Ramos (cell line): Measurements from ENCODE around the gene CDH13.

Experiments used
- in situ Hi-C: fragments of 300-500 bp; cut with MboI; formaldehyde crosslinking; loops from one replicate; pipeline ENCODE4 v1.14.3; 2022; ENCODE audit warnings: low sequenced_read_pairs; ENCODE audit not compliant: unreplicated experiment

The CDH13 gene

DNA sequence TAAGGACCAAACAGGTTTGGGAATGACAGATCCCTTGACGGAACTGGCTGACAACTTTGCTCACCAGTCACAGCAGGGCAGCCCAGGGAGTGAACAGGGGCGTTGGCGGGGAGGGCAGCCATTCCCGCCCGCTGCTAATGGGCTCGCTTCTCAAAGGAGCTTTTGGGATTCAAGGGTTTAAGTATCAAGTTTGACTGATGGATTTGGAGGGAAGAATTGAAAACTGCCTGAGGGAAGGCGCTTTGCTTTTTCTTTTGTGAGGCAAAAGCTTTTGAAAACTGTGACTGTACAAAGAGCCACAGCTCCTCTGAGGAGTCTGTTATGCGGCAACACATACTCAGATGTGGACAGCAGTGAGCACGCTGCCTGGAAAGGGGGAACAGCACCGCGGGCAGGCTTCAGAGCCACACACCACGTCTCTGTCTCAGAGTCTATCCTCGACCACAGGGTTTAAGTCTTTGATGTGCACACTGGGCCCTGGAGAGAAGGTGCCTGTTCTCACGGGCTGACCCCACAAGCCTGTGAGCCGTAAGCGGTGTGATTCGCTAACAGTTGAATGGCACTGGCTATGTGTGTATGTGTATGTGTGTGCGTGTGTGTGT, 1101.1 kb downstream of the CDH13 start:
- in situ Hi-C loops, result no loop called here

- in situ Hi-C loops, result no loop called here
These were observed 1101.7 kb downstream of the CDH13 start for GRCh38 chr16:83728492-83728891.

DNA sequence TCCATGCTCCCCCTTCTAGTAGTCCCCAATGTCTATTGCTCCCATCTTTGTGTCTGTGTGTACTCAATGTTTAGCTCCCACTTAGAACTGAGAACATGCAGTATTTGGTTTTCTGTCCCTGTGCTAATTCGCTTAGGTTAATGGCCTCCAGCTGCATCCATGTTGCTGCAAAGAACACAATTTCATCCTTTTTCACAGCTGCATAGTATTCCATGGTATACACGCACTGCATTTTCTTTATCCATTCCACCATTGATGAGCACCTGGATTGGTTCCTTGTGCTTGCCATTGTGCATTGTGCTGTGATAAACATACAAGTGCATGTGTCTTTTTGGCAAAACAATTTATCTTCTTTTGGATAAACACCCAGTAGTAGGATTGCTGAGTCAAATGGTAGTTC, 1104.0 kb downstream of the CDH13 start:
- in situ Hi-C loops, result no loop called here

DNA sequence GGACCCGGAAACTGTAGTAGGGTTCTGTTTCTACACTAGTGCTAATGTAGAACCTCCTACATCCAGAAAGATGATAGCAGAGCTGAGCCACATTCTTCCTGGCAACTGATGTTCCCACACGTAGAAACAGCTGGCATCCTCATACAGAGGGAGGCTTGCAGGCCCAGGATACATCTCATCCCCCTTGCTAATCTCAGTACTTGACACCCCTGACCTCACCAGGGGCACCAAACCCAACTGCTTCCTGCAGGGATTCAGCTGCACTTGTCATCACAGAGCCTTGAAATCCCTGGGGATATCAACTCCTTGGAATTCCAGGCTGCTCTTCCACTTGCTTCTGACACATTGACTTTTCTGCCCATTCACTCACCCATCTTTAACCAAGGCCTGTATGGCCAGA, 1105.8 kb downstream of the CDH13 start:
- in situ Hi-C loops, result no loop called here

- in situ Hi-C loops, result no loop called here
These were observed 1106.5 kb downstream of the CDH13 start for GRCh38 chr16:83733301-83733700.

- in situ Hi-C loops, result no loop called here
These were observed 1107.4 kb downstream of the CDH13 start for GRCh38 chr16:83734136-83734535.

- in situ Hi-C loops, result no loop called here
These were observed 1111.1 kb downstream of the CDH13 start for GRCh38 chr16:83737729-83738354.

DNA sequence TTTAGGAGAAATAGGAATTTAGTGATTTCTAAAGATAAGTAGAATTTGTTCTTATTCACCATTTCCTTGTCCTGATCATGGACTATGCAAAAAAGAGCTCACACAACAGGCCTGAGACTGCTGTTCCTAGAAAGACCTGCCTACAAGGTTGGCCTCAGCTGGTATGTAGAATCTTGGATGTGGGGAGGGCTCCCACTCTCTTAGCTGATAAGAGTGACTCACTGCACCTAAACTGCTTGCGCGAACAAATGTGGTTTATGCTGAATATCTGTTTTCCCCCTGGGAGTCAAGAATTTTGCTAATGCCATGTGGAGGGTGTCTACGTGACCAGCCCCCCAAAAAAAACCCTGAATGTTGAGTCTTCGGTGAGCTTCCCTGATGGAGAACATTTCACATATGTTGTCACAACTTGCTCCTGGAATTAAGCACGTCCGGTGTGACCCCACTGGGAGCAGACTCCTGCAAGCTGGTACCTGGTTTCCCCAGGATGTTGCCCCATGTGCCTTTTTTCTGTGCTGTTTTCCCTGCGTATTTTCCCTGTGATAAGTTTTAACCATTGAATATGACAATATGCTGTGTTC, 1112.2 kb downstream of the CDH13 start:
- in situ Hi-C loops, result no loop called here

DNA sequence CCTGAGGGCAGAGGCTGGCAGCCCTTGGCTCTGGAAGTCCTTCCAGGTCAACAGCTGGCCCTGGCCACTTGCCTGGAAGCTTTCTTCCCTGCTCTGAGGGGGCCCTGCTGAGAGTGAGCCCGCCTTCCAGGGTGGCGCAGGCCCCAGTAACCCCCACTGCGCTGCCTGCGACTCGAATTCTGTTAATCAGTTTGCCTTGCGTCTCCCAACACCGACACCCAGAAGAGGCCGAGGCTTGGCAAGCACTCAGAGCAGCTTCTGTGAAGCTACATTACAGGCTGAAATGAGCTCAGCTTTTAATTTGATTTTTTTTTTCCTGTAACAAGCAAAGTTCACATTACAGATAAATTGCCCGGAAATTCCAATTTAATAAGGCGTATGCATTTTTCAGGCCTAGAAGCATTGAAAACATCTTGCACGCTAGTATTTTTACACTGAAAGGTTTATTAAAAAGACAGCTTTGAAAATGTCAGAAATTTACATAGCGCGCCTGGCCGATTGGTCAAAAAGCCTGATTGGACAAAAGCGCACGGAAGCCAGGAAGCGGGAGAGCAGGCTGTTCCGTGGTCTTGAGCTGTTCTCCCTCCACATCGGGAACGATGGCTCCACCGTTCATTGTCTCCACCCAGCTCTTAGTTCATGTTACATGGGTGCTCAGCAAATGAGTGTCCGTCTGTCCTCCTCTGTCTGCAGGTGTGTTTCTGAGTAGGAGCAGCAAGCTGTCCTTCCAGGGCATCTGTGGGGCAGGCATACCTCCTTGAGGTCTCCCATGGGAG, 1115.5 kb downstream of the CDH13 start:
- in situ Hi-C loops, result no loop called here

DNA sequence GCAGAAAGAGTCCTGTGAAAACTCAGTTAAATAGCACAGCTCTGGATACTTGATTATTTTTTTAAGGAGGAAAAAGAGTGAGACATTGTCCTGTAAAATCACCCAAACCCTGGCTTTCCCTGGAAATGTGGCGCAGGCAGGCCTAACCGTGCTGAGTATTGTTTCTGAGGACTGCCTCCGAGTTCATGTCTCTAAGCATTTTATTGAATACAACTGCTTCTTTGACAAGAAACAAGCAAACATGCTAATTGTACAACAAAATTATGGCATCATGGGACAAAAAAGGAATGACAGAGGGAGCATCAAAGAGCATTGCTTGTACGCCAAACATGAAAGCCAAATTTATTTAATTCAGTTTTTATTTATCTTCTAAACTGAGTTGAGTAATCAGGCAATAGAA, 1116.5 kb downstream of the CDH13 start:
- in situ Hi-C loops, result no loop called here

DNA sequence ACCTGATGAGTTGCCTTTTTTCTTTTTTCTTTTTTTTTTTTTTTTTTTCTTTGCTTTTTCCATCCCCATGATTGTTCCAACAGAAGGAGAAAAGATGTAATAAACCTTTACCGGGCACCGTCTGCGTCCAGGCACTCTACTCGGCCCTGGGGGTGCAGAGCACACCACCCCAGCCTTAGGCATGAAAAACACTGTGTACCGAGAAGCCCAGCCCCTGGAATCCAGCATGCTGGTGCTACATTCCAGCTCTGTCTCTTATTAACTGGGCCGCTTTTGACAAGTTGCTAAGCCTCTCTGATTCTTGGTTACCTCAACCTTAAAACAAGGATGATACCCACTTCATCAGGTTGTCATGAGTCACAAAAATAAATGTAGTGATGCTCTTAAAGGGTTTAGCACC, 1117.0 kb downstream of the CDH13 start:
- in situ Hi-C loops, result no loop called here

DNA sequence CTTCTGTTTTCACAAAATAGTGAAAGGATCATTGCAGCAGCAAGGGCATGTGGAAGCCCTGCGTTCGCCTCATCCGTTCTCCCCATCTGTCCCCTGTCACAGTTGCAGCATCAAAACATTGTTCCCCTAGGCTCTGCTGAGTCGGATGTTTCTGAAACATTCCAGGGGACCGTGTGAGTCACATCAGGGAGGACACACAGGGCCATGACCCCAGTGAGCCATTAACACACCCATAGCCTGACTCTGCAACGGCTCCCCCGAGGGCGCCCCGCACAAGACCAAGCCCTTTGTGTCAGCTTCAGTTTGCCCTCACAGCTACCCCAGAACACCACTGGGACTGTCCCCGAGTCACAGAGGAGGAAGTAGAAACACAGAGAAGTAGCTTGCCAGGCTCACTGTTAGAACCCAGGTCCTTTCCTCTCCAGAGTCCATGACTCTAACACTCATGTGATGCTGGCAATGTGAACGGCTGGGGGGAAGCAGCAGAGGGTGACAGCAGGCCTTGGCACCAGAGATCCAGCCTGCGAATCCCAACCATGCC, 1117.7 kb downstream of the CDH13 start:
- in situ Hi-C loops, result no loop called here

DNA sequence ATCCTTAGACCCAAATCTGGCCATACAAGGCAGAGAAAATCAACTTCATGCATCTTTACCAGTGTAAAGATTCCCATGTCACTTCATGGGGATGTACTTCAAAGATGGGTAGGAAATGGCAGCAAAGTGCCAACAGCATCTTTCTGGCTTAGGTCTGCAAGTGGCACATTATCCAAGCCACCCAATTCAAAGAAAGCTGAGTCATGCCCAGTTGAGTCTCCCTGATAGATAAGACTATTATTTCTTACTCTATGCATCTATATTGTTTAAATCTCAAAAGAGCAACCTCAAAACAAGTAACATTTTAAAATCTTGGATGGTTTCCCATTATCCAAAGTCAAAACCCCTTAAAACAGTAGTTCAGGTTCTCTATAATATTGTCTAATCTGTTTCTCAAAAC, 1119.8 kb downstream of the CDH13 start:
- in situ Hi-C loops, result no loop called here

DNA sequence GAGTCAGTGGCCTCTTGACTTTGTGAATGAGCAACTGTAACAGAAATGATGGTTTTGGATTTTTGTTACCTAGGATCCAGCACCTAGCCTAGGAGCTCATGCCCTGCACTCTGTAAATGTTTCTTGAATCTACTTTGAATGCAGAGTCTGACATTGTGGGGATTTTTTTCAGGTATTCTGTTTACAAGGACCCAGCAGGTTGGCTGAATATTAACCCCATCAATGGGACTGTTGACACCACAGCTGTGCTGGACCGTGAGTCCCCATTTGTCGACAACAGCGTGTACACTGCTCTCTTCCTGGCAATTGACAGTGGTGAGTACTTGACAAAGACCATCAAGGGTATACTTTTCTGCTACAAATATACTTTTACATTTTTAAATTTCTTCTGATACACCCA, 1121.2 kb downstream of the CDH13 start:
- in situ Hi-C loops, result no loop called here

DNA sequence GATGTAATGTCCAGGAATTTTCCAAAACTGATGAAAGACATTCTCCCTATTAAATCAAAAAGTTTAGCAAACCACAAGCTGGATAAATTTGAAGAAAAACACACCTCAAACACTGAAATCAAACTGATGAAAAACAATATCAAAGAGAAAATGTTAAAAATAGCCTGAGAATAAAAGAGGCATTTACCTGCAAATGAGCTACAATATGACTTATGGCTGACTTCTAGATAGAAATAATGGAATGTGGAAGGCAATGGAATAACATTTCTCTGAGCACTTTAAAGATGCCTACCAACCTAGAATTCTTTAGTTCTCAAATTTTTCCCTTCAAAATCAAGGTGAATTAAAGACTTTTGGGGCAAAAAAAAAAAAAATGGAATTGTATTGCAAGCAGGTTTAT, 1128.6 kb downstream of the CDH13 start:
- in situ Hi-C loops, result no loop called here

DNA sequence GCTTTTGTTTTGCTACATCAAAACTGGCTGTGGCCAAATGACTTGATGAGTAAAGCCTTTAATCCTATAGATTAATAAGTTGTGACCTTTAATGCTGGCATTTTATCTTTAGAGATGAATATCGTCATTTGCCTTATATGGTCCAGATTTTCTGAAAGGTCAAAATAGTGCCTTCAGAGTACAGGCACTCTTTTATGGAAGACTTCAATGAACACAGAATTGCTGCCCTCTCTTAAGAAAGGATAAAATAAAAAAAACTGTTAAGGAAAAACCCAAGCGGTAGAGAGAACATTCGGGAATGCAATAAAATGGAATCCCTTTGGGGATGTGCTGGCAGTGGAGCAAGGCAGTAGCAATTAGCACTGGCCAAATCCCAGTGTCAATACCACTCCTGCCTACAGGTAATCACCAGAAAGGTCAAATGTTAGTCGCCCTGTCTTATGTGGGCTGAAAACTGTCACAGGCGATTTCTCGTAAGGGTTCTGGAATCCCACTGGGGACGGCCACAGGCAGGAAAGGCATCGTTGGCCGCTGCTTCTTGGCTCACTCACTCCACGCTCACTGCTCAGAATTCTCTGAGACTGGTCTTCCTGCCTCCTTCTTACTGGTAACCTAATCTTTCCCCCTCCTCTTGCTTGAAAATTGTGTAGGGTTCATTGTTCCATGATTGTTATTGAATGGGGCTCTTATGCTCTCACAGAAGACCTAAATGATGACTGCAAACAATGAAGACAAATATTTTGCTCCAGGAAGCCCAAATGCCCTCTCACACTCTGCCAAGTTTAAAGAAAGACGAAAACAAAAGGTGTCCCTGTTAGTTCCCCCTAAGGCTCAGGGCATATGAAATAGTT, 1135.6 kb downstream of the CDH13 start:
- in situ Hi-C loops, result no loop called here

- in situ Hi-C loops, result no loop called here
These were observed 1136.2 kb downstream of the CDH13 start for GRCh38 chr16:83762992-83763358.

- in situ Hi-C loops, result no loop called here
These were observed 1142.2 kb downstream of the CDH13 start for GRCh38 chr16:83768986-83769385.

DNA sequence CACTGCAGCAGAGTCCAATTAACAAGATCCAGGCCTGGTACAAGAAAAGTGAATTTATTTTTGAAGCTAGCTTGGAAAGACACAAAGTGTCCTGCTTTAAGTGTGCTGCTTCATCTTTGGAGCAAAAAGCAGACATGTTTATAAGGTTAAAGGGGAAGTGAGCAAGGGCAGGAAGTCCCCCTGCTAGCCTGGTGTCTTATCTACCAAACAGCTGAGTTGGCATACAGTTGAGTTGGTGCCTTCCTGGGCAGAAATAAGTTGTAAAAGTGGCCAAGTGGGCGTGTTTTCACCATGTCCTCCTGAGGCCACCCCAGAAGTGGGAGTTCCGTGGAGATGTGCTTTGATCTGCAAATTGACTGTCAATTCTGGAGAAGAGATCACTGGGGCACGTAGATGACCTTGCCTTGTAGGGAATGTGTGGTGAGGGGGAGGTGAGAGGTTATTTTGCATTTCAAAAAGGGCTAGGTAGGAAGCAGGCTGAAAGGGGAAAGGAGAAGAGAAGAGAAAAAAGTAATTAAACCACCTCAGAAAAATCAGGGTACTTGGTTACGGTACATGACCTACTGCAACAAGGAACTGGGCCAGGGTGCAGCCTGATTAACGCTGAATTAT, 1142.7 kb downstream of the CDH13 start:
- in situ Hi-C loops, result no loop called here
